GM23248 (cell line): ENCODE data around the gene SDC3.

Experiments
- EZH2 ChIP-seq: fragments of 200-600 bp; sonication (generic); IDR thresholded peaks from 2 replicates; pipeline ENCODE4 v1.6.1; 2018; ENCODE audit warnings: antibody characterized with exemption, mild to moderate bottlenecking; ENCODE audit not compliant: insufficient read depth, poor library complexity, severe bottlenecking
- EZH2phosphoT487 ChIP-seq: fragments of 200-600 bp; sonication (generic); IDR thresholded peaks from 2 replicates; pipeline ENCODE4 v1.6.1; 2018; ENCODE audit warnings: antibody characterized with exemption, moderate library complexity, mild to moderate bottlenecking, low read depth; ENCODE audit not compliant: insufficient read depth

DNA sequence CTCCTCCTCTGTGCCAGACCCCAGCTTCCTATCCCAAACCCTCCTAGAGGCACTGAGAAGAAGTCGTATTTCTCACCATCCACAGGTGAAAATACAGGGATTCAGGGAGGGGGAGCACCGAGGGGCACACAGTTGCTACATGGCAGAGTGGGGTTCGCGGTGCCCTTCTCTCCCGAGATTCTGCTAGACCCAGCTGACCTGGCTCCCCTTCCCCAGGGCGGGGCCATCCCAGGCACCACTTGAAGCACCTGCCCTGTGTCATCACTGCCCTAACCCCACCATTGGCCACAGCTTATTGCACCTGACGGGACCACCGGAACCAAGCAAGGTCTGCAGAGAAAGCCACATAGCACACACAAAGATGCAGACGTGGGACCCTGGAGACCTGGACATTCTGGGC is 30.5 kb downstream of the SDC3 start:
- TF ChIP-seq EZH2phosphoT487 (no peak), EZH2 (no peak)
